ENCODE measurements around the gene ALDH3B1. TPM values are rescaled to one million over a fixed set of nuclear protein-coding genes. Genes with fewer than 3 reads are reported as not detected.
A peak's percentile ranks its signal among the peaks of the same experiment; 100 is the strongest.

ALDH3B1 gene
- polyA plus RNA-seq, 3 donors = 79.8 to 89.1 (median 86.7) TPM

DNA sequence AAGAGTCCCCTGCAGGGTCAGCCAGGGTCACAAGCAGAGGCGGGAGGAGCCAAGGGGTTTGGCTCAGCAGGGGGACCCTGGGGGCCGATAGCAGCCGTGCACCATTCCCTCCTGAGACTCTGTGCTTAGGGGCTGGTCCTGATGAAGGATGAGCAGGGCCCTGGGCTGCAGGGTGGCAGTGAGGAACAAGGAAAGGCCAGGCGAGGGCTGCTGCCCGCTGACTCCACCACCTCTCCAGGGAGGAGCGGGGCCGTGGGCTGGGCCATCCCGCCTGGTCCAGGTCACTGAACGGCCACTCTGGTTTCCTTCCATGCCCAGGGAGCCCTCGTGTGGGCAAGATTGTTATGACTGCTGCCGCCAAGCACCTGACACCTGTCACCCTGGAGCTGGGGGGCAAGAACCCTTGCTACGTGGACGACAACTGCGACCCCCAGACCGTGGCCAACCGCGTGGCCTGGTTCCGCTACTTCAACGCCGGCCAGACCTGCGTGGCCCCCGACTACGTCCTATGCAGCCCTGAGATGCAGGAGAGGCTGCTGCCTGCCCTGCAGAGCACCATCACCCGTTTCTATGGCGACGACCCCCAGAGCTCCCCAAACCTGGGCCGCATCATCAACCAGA, 11.2 kb downstream of the ALDH3B1 start:
- H2AFZ ChIP-seq (ENCODE audit: insufficient read depth, low read depth, low read length, poor library complexity, severe bottlenecking) = no peak overlapping the region
- no peak overlapping the region for H3K27ac ChIP-seq (ENCODE audit: low read depth in 1 of 2, low read length in 2 of 2)
- H3K4me3 Mint-ChIP-seq = no peak overlapping the region
- peaks cover 80 to 90% of the 10 kb centered on the region in 2 donors for H3K36me3 ChIP-seq (replicated peaks in 1 of 2; ENCODE audit: control insufficient read depth in 1 of 2, insufficient read depth in 2 of 2, low read length in 2 of 2)
- TF ChIP-seq, protein P1, sequence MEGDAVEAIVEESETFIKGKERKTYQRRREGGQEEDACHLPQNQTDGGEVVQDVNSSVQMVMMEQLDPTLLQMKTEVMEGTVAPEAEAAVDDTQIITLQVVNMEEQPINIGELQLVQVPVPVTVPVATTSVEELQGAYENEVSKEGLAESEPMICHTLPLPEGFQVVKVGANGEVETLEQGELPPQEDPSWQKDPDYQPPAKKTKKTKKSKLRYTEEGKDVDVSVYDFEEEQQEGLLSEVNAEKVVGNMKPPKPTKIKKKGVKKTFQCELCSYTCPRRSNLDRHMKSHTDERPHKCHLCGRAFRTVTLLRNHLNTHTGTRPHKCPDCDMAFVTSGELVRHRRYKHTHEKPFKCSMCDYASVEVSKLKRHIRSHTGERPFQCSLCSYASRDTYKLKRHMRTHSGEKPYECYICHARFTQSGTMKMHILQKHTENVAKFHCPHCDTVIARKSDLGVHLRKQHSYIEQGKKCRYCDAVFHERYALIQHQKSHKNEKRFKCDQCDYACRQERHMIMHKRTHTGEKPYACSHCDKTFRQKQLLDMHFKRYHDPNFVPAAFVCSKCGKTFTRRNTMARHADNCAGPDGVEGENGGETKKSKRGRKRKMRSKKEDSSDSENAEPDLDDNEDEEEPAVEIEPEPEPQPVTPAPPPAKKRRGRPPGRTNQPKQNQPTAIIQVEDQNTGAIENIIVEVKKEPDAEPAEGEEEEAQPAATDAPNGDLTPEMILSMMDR (IDR thresholded peaks at IDR 0.05) = no peak
- 93% methylated on average over 20 of the region's 27 CpGs for WGBS (ENCODE audit: insufficient coverage)
- H3K27me3 ChIP-seq (ENCODE audit: control insufficient read depth in 2 of 2, insufficient read depth in 2 of 2, low read length in 2 of 2) = no peaks in the 10 kb centered on the region
- H3K4me3 ChIP-seq (replicated peaks in 1 of 3; ENCODE audit: low read depth in 2 of 3, low read length in 3 of 3) = no peak overlapping the region
- H4K20me1 ChIP-seq (ENCODE audit: insufficient read depth, low read length) = peaks cover 63% of the 10 kb centered on the region
- peak overlapping the region in 1 of 7 donors; percentile 37 for H3K27ac Mint-ChIP-seq
- H3K4me2 ChIP-seq (replicated peaks; ENCODE audit: extremely low read depth, low read length, poor library complexity, severe bottlenecking) = no peak overlapping the region
- DNase-seq = no peak
- H3K4me1 ChIP-seq (ENCODE audit: control insufficient read depth in 1 of 2, insufficient read depth in 2 of 2, low read length in 2 of 2) = no peaks in the 10 kb centered on the region
- no peaks in the 10 kb centered on the region for H3K9me3 Mint-ChIP-seq
- H3K79me2 ChIP-seq (ENCODE audit: insufficient read depth, low read length) = no peaks in the 10 kb centered on the region
- H3K9ac ChIP-seq (ENCODE audit: insufficient read depth, low read length, poor library complexity, severe bottlenecking) = no peak overlapping the region
- peaks cover 69 to 93% of the 10 kb centered on the region in 2 donors for H3K36me3 Mint-ChIP-seq
- peaks cover 0 to 3% (median 2%) of the 10 kb centered on the region in 3 donors for H3K27me3 Mint-ChIP-seq (ENCODE audit: low read depth in 3 of 3)
- H3K4me1 Mint-ChIP-seq = peaks cover 4% of the 10 kb centered on the region
- H3K9me3 ChIP-seq (replicated peaks in 1 of 2; ENCODE audit: control insufficient read depth in 1 of 2, insufficient read depth in 1 of 2, low read length in 2 of 2) = no peaks in the 10 kb centered on the region
- intact Hi-C loops (cut with micrococcal nuclease) = no loop called here

DNA sequence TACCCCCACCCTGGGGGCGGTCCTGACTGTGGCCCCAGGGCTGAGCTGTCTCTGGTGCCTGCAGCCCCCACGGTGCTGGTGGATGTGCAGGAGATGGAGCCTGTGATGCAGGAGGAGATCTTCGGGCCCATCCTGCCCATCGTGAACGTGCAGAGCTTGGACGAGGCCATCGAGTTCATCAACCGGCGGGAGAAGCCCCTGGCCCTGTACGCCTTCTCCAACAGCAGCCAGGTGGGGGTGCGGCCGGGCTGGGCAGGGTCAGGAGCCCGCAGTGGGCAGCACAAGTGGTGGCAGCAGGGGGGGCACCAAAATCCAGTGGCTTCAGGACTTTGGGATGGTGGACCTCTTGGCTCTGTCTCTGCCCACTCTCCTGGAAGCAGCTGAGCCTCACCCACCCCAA, 12.4 kb downstream of the ALDH3B1 start:
- intact Hi-C loops (cut with micrococcal nuclease) = no loop called here
- Histone ChIP-seq H3K4me3 (replicated peaks in 1 of 3; ENCODE audit: low read depth in 2 of 3, low read length in 3 of 3) (no peak overlapping the region), H3K4me1 (ENCODE audit: control insufficient read depth in 1 of 2, insufficient read depth in 2 of 2, low read length in 2 of 2) (no peaks in the 10 kb centered on the region), H3K79me2 (ENCODE audit: insufficient read depth, low read length) (no peaks in the 10 kb centered on the region), H3K27ac (ENCODE audit: low read depth in 1 of 2, low read length in 2 of 2) (no peak overlapping the region), H3K9ac (ENCODE audit: insufficient read depth, low read length, poor library complexity, severe bottlenecking) (no peak overlapping the region), H3K36me3 (replicated peaks in 1 of 2; ENCODE audit: control insufficient read depth in 1 of 2, insufficient read depth in 2 of 2, low read length in 2 of 2) (peaks cover 90 to 99% of the 10 kb centered on the region in 2 donors), H3K27me3 (ENCODE audit: control insufficient read depth in 2 of 2, insufficient read depth in 2 of 2, low read length in 2 of 2) (no peaks in the 10 kb centered on the region), H2AFZ (ENCODE audit: insufficient read depth, low read depth, low read length, poor library complexity, severe bottlenecking) (no peak overlapping the region), H4K20me1 (ENCODE audit: insufficient read depth, low read length) (peaks cover 50% of the 10 kb centered on the region), H3K4me2 (replicated peaks; ENCODE audit: extremely low read depth, low read length, poor library complexity, severe bottlenecking) (no peak overlapping the region), H3K9me3 (replicated peaks in 1 of 2; ENCODE audit: control insufficient read depth in 1 of 2, insufficient read depth in 1 of 2, low read length in 2 of 2) (no peaks in the 10 kb centered on the region)
- Mint-ChIP-seq H3K4me3 (no peak overlapping the region), H3K27ac (peak overlapping the region in 1 of 7 donors; percentile 53), H3K4me1 (no peaks in the 10 kb centered on the region), H3K27me3 (ENCODE audit: low read depth in 3 of 3) (peaks cover 0 to 3% (median 2%) of the 10 kb centered on the region in 3 donors), H3K9me3 (no peaks in the 10 kb centered on the region), H3K36me3 (peaks cover 78 to 98% of the 10 kb centered on the region in 2 donors)
- DNase-seq = no peak
- TF ChIP-seq, protein P1 (IDR thresholded peaks at IDR 0.05) = no peak
- WGBS (ENCODE audit: insufficient coverage) = 99% methylated on average over 11 of the region's 13 CpGs

All from CD14-positive monocyte (primary cell).